OCI-M1 (cell line): ENCODE results near the gene PROC.
A peak's percentile ranks its signal among the peaks of the same experiment; 100 is the strongest.
"Not testable (repeated sequence)": the region's sequence is repeated elsewhere in the genome, so short reads cannot be mapped to it uniquely, and the experiment has no call there.

ENCODE experiments used
- DNase-seq: peaks from one replicate; lab custom pipeline; 2025; lab: John Stamatoyannopoulos, UW

Gene PROC

DNA sequence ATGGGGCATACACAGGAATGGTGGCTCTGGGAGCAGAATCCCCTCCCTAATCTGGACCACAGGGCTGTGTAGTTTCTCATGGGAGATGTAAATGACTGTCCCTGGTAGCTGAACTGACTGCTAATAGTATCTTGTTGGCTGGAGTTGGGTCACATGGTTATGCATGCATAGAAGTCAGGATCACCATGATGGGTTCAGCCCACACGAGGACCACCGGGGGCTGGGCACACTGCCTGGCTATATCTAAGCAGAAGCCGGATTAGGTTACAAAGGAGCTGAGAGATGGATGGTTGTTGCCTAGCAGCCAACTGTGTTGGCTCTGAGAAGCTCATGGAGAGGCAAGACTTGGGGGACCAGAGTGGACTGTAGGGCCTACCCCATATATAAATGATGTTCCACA lies 23.7 kb upstream of the PROC start:
- DNase-seq: no peak

DNA sequence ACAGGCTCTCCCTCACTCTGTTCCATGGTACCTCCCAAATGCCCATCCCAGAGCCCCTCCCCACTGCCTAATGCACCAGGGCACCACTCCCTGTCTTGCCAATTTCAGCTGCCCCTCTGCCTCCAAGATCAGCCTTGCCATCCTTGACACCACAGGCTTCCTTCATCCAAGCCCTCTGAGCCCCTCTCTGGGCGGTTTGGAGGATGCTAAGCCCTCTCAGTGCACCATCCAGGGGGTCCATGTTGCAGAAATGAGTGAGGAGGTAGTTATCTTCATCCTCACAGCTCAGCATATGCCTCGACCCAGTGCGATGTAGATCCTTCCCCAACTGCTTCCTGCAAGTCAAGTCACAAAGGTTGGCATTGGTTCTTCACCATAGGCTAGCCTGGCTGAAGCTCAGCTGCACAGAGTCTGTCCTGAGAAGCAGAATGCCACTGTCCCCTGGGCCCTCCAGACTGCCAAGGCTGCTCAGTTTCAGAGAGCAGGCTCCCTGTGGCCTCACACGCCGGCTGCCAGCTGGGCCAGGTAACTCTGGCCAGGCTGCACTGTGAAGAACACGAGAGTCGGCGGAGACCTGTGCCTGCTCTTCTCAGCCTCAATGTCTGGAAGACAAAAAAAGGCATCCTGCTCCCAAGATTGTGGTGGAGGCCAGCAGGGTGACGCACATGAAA lies 20.5 kb upstream of the PROC start:
- no peak for DNase-seq

GRCh38 chr2:127398239-127398590 lies 20.0 kb upstream of the PROC start:
- peak; percentile 92 for DNase-seq

DNA sequence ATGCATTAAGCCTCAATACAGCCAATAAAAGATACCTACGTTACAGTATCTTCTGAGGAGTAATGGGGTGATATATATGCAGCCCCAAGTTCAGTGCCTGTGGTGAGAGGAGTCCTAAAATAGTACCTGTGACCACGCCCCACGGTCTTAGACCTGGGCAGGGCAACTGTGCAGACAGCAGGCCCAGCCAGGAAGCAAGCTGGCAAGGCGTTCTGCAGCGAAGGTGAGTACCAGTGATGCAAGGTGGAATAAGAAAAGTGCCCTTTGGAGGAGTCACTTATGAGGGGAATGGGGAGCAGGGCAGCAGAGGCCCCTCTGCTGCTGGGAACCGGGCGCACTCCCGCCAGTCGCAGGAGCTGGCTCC lies 17.7 kb upstream of the PROC start:
- no peak for DNase-seq

GRCh38 chr2:127400897-127401756 lies 17.1 kb upstream of the PROC start:
- no peak for DNase-seq

GRCh38 chr2:127401757-127402695 lies 16.2 kb upstream of the PROC start:
- DNase-seq: no peak

GRCh38 chr2:127403460-127403859 lies 14.8 kb upstream of the PROC start:
- DNase-seq: no peak

DNA sequence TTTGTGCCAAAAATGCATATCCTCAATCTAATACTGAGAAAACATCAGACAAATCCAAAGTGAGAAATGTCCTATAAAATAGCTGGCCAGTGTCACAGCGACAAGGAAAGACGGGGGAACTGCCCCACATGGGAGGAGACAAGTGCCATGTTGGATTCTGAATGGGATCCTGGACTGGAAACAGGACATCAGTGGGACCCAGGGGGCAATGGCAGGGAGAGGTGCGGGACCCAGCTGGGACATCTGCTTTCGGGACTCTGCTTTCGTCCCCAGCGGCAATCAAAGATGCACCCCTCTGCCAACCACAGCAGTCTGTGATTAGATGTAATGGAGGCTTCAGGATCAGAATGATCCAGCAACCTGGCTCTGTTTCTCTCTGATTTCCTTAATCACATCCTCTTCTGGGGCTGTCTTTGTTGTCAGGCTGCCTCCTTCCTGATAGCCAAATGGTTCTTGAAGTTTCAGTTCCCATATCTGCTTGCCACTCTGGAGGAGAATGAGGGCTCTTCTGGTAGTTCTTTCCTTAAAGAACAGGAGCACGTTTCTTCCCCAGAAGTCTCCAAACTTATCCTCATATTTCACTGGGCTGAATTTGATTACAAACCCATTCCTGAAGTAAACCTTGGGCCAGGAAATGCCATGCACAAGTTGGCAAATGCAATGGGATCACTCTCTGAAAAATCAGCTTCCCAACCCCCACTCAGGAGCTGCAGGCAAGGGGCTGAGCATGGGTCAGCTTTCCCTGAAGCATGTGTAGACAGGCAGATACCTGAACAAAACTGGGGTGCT lies 13.6 kb upstream of the PROC start:
- DNase-seq: peak; percentile 12

- DNase-seq: no peak
Observed at GRCh38 chr2:127405255-127405610, 13.0 kb upstream of the PROC start.

DNA sequence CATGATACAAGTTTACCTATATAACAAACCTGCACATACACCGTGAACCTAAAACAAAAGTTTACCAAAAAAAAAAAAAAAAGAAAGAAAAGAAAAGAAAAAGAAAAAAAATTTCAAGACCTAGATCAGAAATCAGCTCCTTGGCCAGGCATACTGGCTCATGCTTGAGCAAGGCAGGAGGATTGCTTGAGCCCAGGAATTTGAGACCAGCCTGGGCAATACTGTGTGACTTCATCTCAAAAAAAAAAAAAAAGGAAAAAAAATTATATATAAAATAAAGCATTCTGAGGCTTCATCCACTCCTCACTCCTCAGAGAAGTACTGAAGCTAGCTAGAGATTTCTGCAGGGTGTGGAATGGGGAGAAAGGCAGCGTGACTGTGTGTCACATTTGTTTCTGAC lies 11.8 kb upstream of the PROC start:
- no peak for DNase-seq

- DNase-seq: no peak
Observed at GRCh38 chr2:127407091-127407490, 11.1 kb upstream of the PROC start.

- no peak for DNase-seq
Observed at GRCh38 chr2:127407661-127408003, 10.6 kb upstream of the PROC start.

- DNase-seq: peak; percentile 94
Observed at GRCh38 chr2:127408004-127408806, 10.0 kb upstream of the PROC start.

DNA sequence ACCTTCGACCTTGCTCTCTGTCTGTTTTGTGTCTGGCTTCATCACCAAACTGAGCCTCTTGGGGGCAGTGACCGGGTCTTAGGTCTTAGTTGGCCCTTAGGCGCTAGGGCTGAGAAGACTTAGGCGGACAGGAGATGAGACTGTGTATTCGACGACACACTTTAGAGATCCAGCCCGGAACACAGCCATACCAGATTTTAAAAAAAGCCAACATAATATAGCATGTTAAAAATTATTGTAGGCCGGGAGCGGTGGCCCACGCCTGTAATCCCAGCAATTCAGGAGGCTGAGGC lies 9.5 kb upstream of the PROC start:
- DNase-seq: no peak

DNA sequence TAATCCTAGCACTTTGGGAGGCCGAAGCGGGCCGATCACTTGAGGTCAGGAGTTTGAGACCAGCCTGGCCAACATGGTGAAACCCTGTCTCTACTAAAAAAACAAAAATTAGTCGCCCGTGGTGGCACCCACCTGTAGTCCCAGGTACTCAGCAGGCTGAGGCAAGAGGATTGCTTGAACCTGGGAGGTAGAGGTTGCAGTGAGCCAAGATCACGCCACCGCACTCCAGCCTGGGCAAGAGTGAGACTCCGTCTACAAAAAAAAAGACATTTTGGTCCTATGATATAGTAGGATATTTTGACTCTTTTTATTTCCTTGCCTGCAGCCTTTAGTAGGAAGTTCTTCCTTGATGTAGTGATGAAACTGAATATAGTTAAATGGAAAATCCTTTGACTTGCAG lies 8.5 kb upstream of the PROC start:
- DNase-seq: not testable (repeated sequence)

- DNase-seq: peak; percentile 27
Observed at GRCh38 chr2:127410871-127411652, 7.2 kb upstream of the PROC start.

GRCh38 chr2:127411653-127412369 lies 6.4 kb upstream of the PROC start:
- DNase-seq: peak; percentile 18

- no peak for DNase-seq
Observed at GRCh38 chr2:127413200-127413599, 5.0 kb upstream of the PROC start.

DNA sequence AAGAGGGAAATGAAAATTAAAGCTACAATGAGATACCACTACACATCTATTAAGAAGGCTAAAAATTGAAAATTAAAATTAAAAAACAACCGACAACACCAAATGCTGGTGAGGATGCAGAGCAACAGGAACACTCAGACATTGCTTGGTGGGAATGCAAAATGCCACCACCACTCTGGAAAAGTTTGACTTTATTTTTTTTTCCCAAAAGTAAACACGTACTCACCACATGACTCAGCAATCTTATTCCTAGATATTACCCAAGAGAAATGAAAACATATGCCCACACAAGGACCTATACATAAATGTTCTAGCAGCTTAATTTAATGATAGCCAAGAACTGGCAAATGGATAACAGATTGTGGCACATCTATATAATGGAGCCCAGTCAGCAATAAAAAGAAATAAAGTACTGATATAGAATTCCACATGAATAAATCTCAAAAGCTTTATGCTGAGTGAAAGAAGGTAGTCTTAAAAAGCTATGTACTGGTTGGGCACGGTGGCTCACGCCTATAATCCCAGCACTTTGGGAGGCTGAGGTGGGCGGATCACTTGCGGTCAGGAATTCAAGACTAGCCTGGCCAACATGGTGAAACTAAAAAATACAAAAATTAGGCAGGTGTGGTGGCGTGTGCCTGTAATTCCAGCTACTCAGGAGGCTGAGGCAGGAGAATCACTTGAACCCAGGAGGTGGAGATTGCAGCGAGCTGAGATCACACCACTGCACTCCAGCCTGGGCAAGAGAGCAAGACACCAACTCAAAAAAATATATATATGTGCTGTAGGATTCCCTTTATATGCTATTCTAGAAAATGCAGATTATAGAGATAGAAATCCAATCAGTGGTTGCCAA lies 4.2 kb upstream of the PROC start:
- peak; percentile 32 for DNase-seq
